HuH-7 (cell line): ENCODE data around the gene SLC30A1.

Experiments used
- DNase-seq: peaks from one replicate; pipeline ENCODE4 v3.0.0; 2011; ENCODE audit warnings: low spot score

Gene SLC30A1

GRCh38 chr1:211522804-211523203, 56.2 kb downstream of the SLC30A1 start:
- no peak for DNase-seq
